AG04449 (cell line): ENCODE measurements around the gene MYO18A.

Source experiments
- CTCF ChIA-PET: fragments of 350-600 bp; formaldehyde crosslinking; extraction: SDS; loops from one replicate; lab custom pipeline; 2021; ENCODE audit warnings: antibody characterized with exemption; lab: Yijun Ruan, JAX
- POLR2A ChIA-PET: fragments of 400-600, 350-600 bp; formaldehyde crosslinking; extraction: SDS; loops from one replicate; lab custom pipeline; 2020; ENCODE audit warnings: antibody characterized with exemption, inconsistent platforms; lab: Yijun Ruan, JAX
- DNase-seq: peaks from one replicate; pipeline ENCODE4 v3.0.0-alpha.2; 2010; ENCODE audit warnings: low read depth, low spot score
- H3K4me3 ChIP-seq: 2 replicates; pipeline ENCODE4 v1.5.1; 2011; ENCODE audit warnings: low read depth, mild to moderate bottlenecking, control low read depth, low read length
- CTCF ChIP-seq: IDR thresholded peaks from one replicate; pipeline ENCODE4 v1.5.1; 2011; ENCODE audit warnings: mild to moderate bottlenecking, moderate library complexity, low read length, control low read depth, inconsistent platforms; ENCODE audit not compliant: insufficient read depth; ENCODE audit errors: missing control alignments

MYO18A gene

GRCh38 chr17:29215717-29216116, 35.5 kb upstream of the MYO18A start:
- TF ChIP-seq CTCF = no peak
- DNase-seq = no peak
- H3K4me3 ChIP-seq = no peak overlapping the region
- CTCF ChIA-PET = interaction anchor here (1.0 to 19.1 kb wide), 7 partner anchors 9 to 154 kb away, joined by 3 to 454 read pairs (median 5); partner anchors contain the start of gene MYO18A
- POLR2A ChIA-PET = no interaction called here

- H3K4me3 ChIP-seq = no peak overlapping the region
- TF ChIP-seq CTCF = no peak
- DNase-seq = no peak
- CTCF ChIA-PET = interaction anchor here (1.0 to 19.1 kb wide), 5 partner anchors 10 to 83 kb away, joined by 3 to 454 read pairs (median 5); partner anchors contain the start of gene MYO18A
- POLR2A ChIA-PET = no interaction called here
Observed at GRCh38 chr17:29215174-29215573, 35.0 kb upstream of the MYO18A start.

- POLR2A ChIA-PET = no interaction called here
- CTCF ChIA-PET = interaction anchor here (1.1 to 19.1 kb wide), 6 partner anchors 19 to 83 kb away, joined by 4 to 454 read pairs (median 20); partner anchors contain the start of gene MYO18A
- no peak for TF ChIP-seq CTCF
- DNase-seq = no peak
- H3K4me3 ChIP-seq = no peak overlapping the region
Observed at GRCh38 chr17:29214215-29215146, 34.3 kb upstream of the MYO18A start.

GRCh38 chr17:29212681-29213121, 32.5 kb upstream of the MYO18A start:
- CTCF ChIA-PET = interaction anchor here (0.9 to 19.1 kb wide), 7 partner anchors 8 to 96 kb away, joined by 3 to 393 read pairs (median 9); partner anchors contain the start of gene MYO18A
- no peak for DNase-seq

GRCh38 chr17:29212094-29212631, 32.0 kb upstream of the MYO18A start:
- CTCF ChIA-PET = interaction anchor here (1.0 to 19.1 kb wide), 7 partner anchors 8 to 163 kb away, joined by 3 to 393 read pairs (median 9); partner anchors contain the start of gene MYO18A
- POLR2A ChIA-PET = no interaction called here
- no peak for TF ChIP-seq CTCF
- no peak for DNase-seq
- H3K4me3 ChIP-seq = no peak overlapping the region

More at GRCh38 chr17:29212681-29213121, 32.5 kb upstream of the MYO18A start:
- no peak for TF ChIP-seq CTCF
- POLR2A ChIA-PET = no interaction called here
- H3K4me3 ChIP-seq = no peak overlapping the region

- no peak overlapping the region for H3K4me3 ChIP-seq
- ChIA-PET CTCF (interaction anchor here (3.2 to 19.1 kb wide), 3 partner anchors 8 to 65 kb away, joined by 13 to 393 read pairs (median 106); partner anchors contain the start of gene MYO18A), POLR2A (no interaction called here)
- DNase-seq = no peak
- TF ChIP-seq CTCF = no peak
Observed at GRCh38 chr17:29210879-29211278, 30.7 kb upstream of the MYO18A start.
